Urinary bladder (tissue), 4 donors: ENCODE measurements around the gene RNMT. TPM values are rescaled to one million over a fixed set of nuclear protein-coding genes. Genes with fewer than 3 reads are reported as not detected.

ENCODE experiments used
- DNase-seq: peaks from one replicate; pipeline ENCODE4 v3.0.0-alpha.2; 2015; ENCODE audit errors: extremely low spot score
- H3K27ac ChIP-seq: one replicate; pipeline ENCODE4 v1.5.1; 2013; ENCODE audit warnings: low read depth, mild to moderate bottlenecking, moderate library complexity
- H3K36me3 ChIP-seq: one replicate; pipeline ENCODE4 v1.6.1; 2013; ENCODE audit warnings: mild to moderate bottlenecking, moderate library complexity; ENCODE audit not compliant: insufficient read depth
- H3K4me1 ChIP-seq: one replicate; pipeline ENCODE4 v1.6.1; 2013; ENCODE audit warnings: mild to moderate bottlenecking, moderate library complexity; ENCODE audit not compliant: insufficient read depth
- H3K4me3 ChIP-seq: one replicate; pipeline ENCODE4 v1.5.1; 2013; ENCODE audit warnings: low read depth, low read length
- WGBS: extraction: QIAGEN DNeasy Blood & Tissue Kit; methylation state at CpG from one replicate; pipeline ENCODE4 v1.1.7; 2013; 5-methylcytosine and 5-hydroxymethylcytosine counted together
- polyA plus RNA-seq: library from polyadenylated mRNA; stranded (reverse); fragments of 200-250 nt; gene quantifications from one replicate; pipeline ENCODE4 v1.2.3, GENCODE V29; 2013
- total RNA-seq: library from RNA; depleted of rRNA; stranded (reverse); fragments of >200 nt; gene quantifications from one replicate; pipeline ENCODE4 v1.2.3, GENCODE V29; 2014
- donor health status: healthy with polysubstance abuse.
- donor health status: healthy.

RNMT gene
- total and polyA plus RNA-seq, 2 donors, result 16.4 to 56.9 TPM

- Histone ChIP-seq H3K4me3 (no peak overlapping the region), H3K36me3 (peaks cover 11% of the 10 kb centered on the region), H3K4me1 (no peaks in the 10 kb centered on the region), H3K27ac (no peak overlapping the region)
- DNase-seq, result no peak
- 89% methylated on average over 1 of the region's 1 CpG for WGBS
Measured at GRCh38 chr18:13758622-13759021, 32.1 kb downstream of the RNMT start.

- Histone ChIP-seq H3K4me3 (no peak overlapping the region), H3K36me3 (peaks cover 4% of the 10 kb centered on the region), H3K27ac (no peak overlapping the region), H3K4me1 (no peaks in the 10 kb centered on the region)
- DNase-seq, result no peak
Measured at GRCh38 chr18:13760047-13760446, 33.6 kb downstream of the RNMT start.

GRCh38 chr18:13762690-13763439, 36.4 kb downstream of the RNMT start:
- WGBS, result 95% methylated on average over 3 of the region's 3 CpGs
- DNase-seq, result no peak
- Histone ChIP-seq H3K27ac (no peak overlapping the region), H3K36me3 (no peaks in the 10 kb centered on the region), H3K4me3 (no peak overlapping the region), H3K4me1 (no peaks in the 10 kb centered on the region)

- H3K4me1 ChIP-seq, result no peaks in the 10 kb centered on the region
- H3K36me3 ChIP-seq, result no peaks in the 10 kb centered on the region
- H3K4me3 ChIP-seq, result no peak overlapping the region
- H3K27ac ChIP-seq, result no peak overlapping the region
- DNase-seq, result no peak
- WGBS, result 51% methylated on average over 3 of the region's 3 CpGs
Measured at GRCh38 chr18:13775058-13775457, 48.6 kb downstream of the RNMT start.

GRCh38 chr18:13791181-13791580, 64.7 kb downstream of the RNMT start:
- Histone ChIP-seq H3K27ac (no peak overlapping the region), H3K4me1 (no peaks in the 10 kb centered on the region), H3K36me3 (no peaks in the 10 kb centered on the region), H3K4me3 (no peak overlapping the region)
- 64% methylated on average over 7 of the region's 7 CpGs for WGBS
- no peak for DNase-seq

- WGBS, result 22% methylated on average over 7 of the region's 7 CpGs
- DNase-seq, result no peak
- no peak overlapping the region for H3K27ac ChIP-seq
- no peaks in the 10 kb centered on the region for H3K4me1 ChIP-seq
- no peaks in the 10 kb centered on the region for H3K36me3 ChIP-seq
- H3K4me3 ChIP-seq, result no peak overlapping the region
Measured at GRCh38 chr18:13793819-13794218, 67.3 kb downstream of the RNMT start.

- no peak for DNase-seq
- WGBS, result 76% methylated on average over 14 of the region's 14 CpGs
- no peaks in the 10 kb centered on the region for H3K4me1 ChIP-seq
Measured at GRCh38 chr18:13796515-13796914, 70.0 kb downstream of the RNMT start.

GRCh38 chr18:13797157-13797611, 70.7 kb downstream of the RNMT start:
- H3K36me3 ChIP-seq, result no peaks in the 10 kb centered on the region
- H3K4me1 ChIP-seq, result no peaks in the 10 kb centered on the region
- no peak overlapping the region for H3K4me3 ChIP-seq
- WGBS, result 46% methylated on average over 3 of the region's 3 CpGs
- no peak for DNase-seq
- no peak overlapping the region for H3K27ac ChIP-seq

More at GRCh38 chr18:13796515-13796914, 70.0 kb downstream of the RNMT start:
- H3K36me3 ChIP-seq, result no peaks in the 10 kb centered on the region
- no peak overlapping the region for H3K27ac ChIP-seq
- no peak overlapping the region for H3K4me3 ChIP-seq

- no peaks in the 10 kb centered on the region for H3K36me3 ChIP-seq
- no peak overlapping the region for H3K27ac ChIP-seq
- no peak for DNase-seq
Measured at GRCh38 chr18:13799396-13799795, 72.9 kb downstream of the RNMT start.

GRCh38 chr18:13800505-13801259, 74.2 kb downstream of the RNMT start:
- 14% methylated on average over 30 of the region's 30 CpGs for WGBS
- Histone ChIP-seq H3K4me3 (no peak overlapping the region), H3K4me1 (no peaks in the 10 kb centered on the region), H3K36me3 (no peaks in the 10 kb centered on the region), H3K27ac (no peak overlapping the region)
- DNase-seq, result peak; percentile 35

More at GRCh38 chr18:13799396-13799795, 72.9 kb downstream of the RNMT start:
- WGBS, result 85% methylated on average over 11 of the region's 11 CpGs
- H3K4me1 ChIP-seq, result no peaks in the 10 kb centered on the region
- no peak overlapping the region for H3K4me3 ChIP-seq

- DNase-seq, result no peak
- H3K36me3 ChIP-seq, result no peaks in the 10 kb centered on the region
- no peak overlapping the region for H3K4me3 ChIP-seq
- 9% methylated on average over 15 of the region's 15 CpGs for WGBS
- H3K27ac ChIP-seq, result no peak overlapping the region
- H3K4me1 ChIP-seq, result no peaks in the 10 kb centered on the region
Measured at GRCh38 chr18:13801260-13801601, 74.8 kb downstream of the RNMT start.

GRCh38 chr18:13804305-13804704, 77.8 kb downstream of the RNMT start:
- WGBS, result 65% methylated on average over 4 of the region's 4 CpGs

GRCh38 chr18:13808294-13809042, 82.0 kb downstream of the RNMT start:
- 50% methylated on average over 8 of the region's 8 CpGs for WGBS
- no peak overlapping the region for H3K4me3 ChIP-seq

More at GRCh38 chr18:13804305-13804704, 77.8 kb downstream of the RNMT start:
- Histone ChIP-seq H3K4me3 (no peak overlapping the region), H3K4me1 (peaks cover 2% of the 10 kb centered on the region), H3K27ac (no peak overlapping the region), H3K36me3 (no peaks in the 10 kb centered on the region)
- no peak for DNase-seq

More at GRCh38 chr18:13808294-13809042, 82.0 kb downstream of the RNMT start:
- no peak overlapping the region for H3K27ac ChIP-seq
- H3K36me3 ChIP-seq, result no peaks in the 10 kb centered on the region
- peaks cover 2% of the 10 kb centered on the region for H3K4me1 ChIP-seq
- no peak for DNase-seq
